OCI-LY3 (cell line): Measurements from ENCODE around the gene HSPA12B.

Source experiments
- EZH2phosphoT487 ChIP-seq: fragments of 200-600 bp; shearing (Covaris generic); IDR thresholded peaks from 2 replicates; pipeline ENCODE4 v1.6.1; 2018; ENCODE audit warnings: antibody characterized with exemption, mixed run types, low read depth
- TF ChIP-seq, protein P1 (sequence below): fragments of 200-600, 300-600 bp; sonication (generic); IDR thresholded peaks from 2 replicates; pipeline ENCODE4 v1.5.1; 2014; ENCODE audit warnings: antibody characterized with exemption, low read length, low read depth

DNA sequence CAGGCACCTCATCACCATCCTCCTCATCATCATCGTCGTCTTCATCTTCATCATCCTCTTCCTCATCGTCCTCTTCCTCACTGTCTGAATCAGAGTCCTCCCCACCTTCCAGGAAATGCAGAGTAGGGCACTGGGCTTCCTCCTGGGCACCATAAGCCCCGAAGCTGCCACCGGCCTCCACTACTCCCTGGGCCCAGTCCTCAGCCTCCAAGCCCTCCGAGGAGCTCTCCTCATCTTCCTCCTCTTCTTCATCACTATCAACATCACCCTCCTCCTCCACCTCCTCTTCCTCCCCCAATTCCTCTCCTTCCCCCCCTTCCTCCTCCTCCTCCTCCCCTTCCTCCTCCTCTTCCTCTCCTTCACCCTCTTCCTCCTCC is 52.4 kb downstream of the HSPA12B start:
- TF ChIP-seq, protein P1, sequence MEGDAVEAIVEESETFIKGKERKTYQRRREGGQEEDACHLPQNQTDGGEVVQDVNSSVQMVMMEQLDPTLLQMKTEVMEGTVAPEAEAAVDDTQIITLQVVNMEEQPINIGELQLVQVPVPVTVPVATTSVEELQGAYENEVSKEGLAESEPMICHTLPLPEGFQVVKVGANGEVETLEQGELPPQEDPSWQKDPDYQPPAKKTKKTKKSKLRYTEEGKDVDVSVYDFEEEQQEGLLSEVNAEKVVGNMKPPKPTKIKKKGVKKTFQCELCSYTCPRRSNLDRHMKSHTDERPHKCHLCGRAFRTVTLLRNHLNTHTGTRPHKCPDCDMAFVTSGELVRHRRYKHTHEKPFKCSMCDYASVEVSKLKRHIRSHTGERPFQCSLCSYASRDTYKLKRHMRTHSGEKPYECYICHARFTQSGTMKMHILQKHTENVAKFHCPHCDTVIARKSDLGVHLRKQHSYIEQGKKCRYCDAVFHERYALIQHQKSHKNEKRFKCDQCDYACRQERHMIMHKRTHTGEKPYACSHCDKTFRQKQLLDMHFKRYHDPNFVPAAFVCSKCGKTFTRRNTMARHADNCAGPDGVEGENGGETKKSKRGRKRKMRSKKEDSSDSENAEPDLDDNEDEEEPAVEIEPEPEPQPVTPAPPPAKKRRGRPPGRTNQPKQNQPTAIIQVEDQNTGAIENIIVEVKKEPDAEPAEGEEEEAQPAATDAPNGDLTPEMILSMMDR: no peak
- no peak for TF ChIP-seq EZH2phosphoT487
